Pancreas (tissue), 10 donors: ENCODE measurements around the gene MAN2A1. TPM values are rescaled to one million over a fixed set of nuclear protein-coding genes. Genes with fewer than 3 reads are reported as not detected.

Experiments
- ATAC-seq, 4 donors: fragments of 200-7000 bp; cut with Tn5 transposase; one replicate each; pipeline versions ENCODE4 v1.8.0 to v1.9.1; 2020; ENCODE audit warnings: mild to moderate bottlenecking in 4 of 4, moderate library complexity in 4 of 4
- DNase-seq, 6 donors: peaks; one replicate each; pipeline ENCODE4 v3.0.0-alpha.2; 2020
- FAIRE-seq: peaks from 2 replicates; lab custom pipeline; 2012; peaks lifted over from hg19 to GRCh38; lab: Jason Lieb, UNC
- H3K27ac ChIP-seq, 4 donors: fragments of 200-600 bp; sonication (generic); 1 replicate in 3 of 4; 2 replicates in 1 of 4; pipeline versions ENCODE4 v1.5.0 to v1.8.0; 2020
- H3K27me3 ChIP-seq, 4 donors: fragments of 200-600 bp; one replicate each; pipeline ENCODE4 v1.8.0; 2021
- H3K36me3 ChIP-seq, 3 donors: fragments of 200-600 bp; sonication (generic) in 1 of 3; one replicate each; pipeline versions ENCODE4 v1.5.0 to v1.8.0; 2020 to 2021
- H3K4me1 ChIP-seq, 3 donors: fragments of 200-600 bp; one replicate each; pipeline ENCODE4 v1.8.0; 2021
- H3K4me3 ChIP-seq, 4 donors: fragments of 200-600 bp; sonication (generic) in 2 of 4; one replicate each; pipeline versions ENCODE4 v1.5.0 to v1.8.0; 2020 to 2021
- H3K9me3 ChIP-seq, 4 donors: fragments of 200-600 bp; one replicate each; pipeline ENCODE4 v1.8.0; 2021
- CTCF ChIP-seq, 4 donors: fragments of 200-600 bp; sonication (generic) in 3 of 4; IDR thresholded peaks; one replicate each; pipeline versions ENCODE4 v1.5.0 to v1.8.0; 2021; ENCODE audit warnings: antibody characterized with exemption in 4 of 4
- WGBS, 2 donors: extraction: QIAGEN DNeasy Blood & Tissue Kit; methylation state at CpG; one replicate each; pipeline ENCODE4 v1.1.7; 2013; 5-methylcytosine and 5-hydroxymethylcytosine counted together
- intact Hi-C, 3 donors: fragments of 100-400 bp; cut with DNase I; formaldehyde crosslinking; loops; one replicate each; pipeline versions ENCODE4 v1.11.1 to v1.14.2; 2022
- polyA plus RNA-seq, 2 donors: library from polyadenylated mRNA; stranded (reverse); fragments of 200-250 nt; gene quantifications; one replicate each; pipeline ENCODE4 v1.2.3, GENCODE V29; 2013
- total RNA-seq, 6 donors: library from RNA; stranded (reverse); fragmentation: NEBNext Ultra II Directional in 4 of 6; extraction: Animal tissue kit (Norgen Biotek cat#: 25700) in 4 of 6; gene quantifications; one replicate each; pipeline versions ENCODE4 v1.2.1 to v1.2.4, GENCODE V29; 2021 to 2023
- donor health status: healthy with polysubstance abuse.
- donor health status: DM: no; HTN: no; CAD: no; lungs with moderate emphysema.
- donor health status: DM: no; HTN: no; CAD: no.
- donor health status: control.
- donor health status: control.
- donor health status: Bipolar disorder and iron deficiency.
- donor health status: DM: yes; HTN: yes; CAD: no.
- donor health status: DM: no; HTN: no; CAD: no.
- donor health status: DM: no; HTN: no; CAD: no.
- donor health status: DM: yes; HTN: yes; CAD: no.

MAN2A1 gene
- total and polyA plus RNA-seq, 8 donors = 8.5 to 49.4 (median 36.6) TPM

GRCh38 chr5:109874108-109874507, 184.4 kb downstream of the MAN2A1 start:
- DNase-seq (no peak), FAIRE-seq (no peak), ATAC-seq (no peak)
- intact Hi-C loops = no loop called here
- Histone ChIP-seq H3K27ac (no peak overlapping the region), H3K9me3 (no peaks in the 10 kb centered on the region), H3K27me3 (no peaks in the 10 kb centered on the region), H3K36me3 (no peaks in the 10 kb centered on the region), H3K4me1 (no peaks in the 10 kb centered on the region), H3K4me3 (no peak overlapping the region)
- 96 to 98% methylated on average over 2 of the region's 2 CpGs for WGBS, 2 donors
- TF ChIP-seq CTCF (IDR thresholded peaks at IDR 0.05) = no peak

GRCh38 chr5:109876030-109876725, 186.5 kb downstream of the MAN2A1 start:
- intact Hi-C loops = no loop called here
- DNase-seq (no peak), ATAC-seq (no peak), FAIRE-seq (no peak)
- Histone ChIP-seq H3K27me3 (no peaks in the 10 kb centered on the region), H3K4me3 (no peak overlapping the region), H3K9me3 (no peaks in the 10 kb centered on the region), H3K36me3 (no peaks in the 10 kb centered on the region), H3K4me1 (no peaks in the 10 kb centered on the region), H3K27ac (no peak overlapping the region)
- TF ChIP-seq CTCF (IDR thresholded peaks at IDR 0.05) = no peak
- 90 to 92% methylated on average over 6 of the region's 6 CpGs for WGBS, 2 donors

GRCh38 chr5:109876941-109877669, 187.4 kb downstream of the MAN2A1 start:
- DNase-seq (no peak), ATAC-seq (no peak), FAIRE-seq (no peak)
- Histone ChIP-seq H3K4me1 (no peaks in the 10 kb centered on the region), H3K27ac (no peak overlapping the region), H3K9me3 (no peaks in the 10 kb centered on the region), H3K27me3 (no peaks in the 10 kb centered on the region), H3K4me3 (no peak overlapping the region), H3K36me3 (no peaks in the 10 kb centered on the region)
- intact Hi-C loops = no loop called here
- no peak for TF ChIP-seq CTCF (IDR thresholded peaks at IDR 0.05)
- WGBS, 2 donors = 87 to 92% methylated on average over 10 of the region's 10 CpGs

- H3K27ac ChIP-seq = no peak overlapping the region
- H3K4me3 ChIP-seq = no peak overlapping the region
- no peaks in the 10 kb centered on the region for H3K36me3 ChIP-seq
- WGBS, 2 donors = 80 to 88% methylated on average over 6 of the region's 6 CpGs
- H3K9me3 ChIP-seq = no peaks in the 10 kb centered on the region
- no peaks in the 10 kb centered on the region for H3K27me3 ChIP-seq
- DNase-seq (no peak), ATAC-seq (no peak), FAIRE-seq (no peak)
- H3K4me1 ChIP-seq = no peaks in the 10 kb centered on the region
- TF ChIP-seq CTCF (IDR thresholded peaks at IDR 0.05) = no peak
- intact Hi-C loops = no loop called here
These were observed 187.9 kb downstream of the MAN2A1 start for GRCh38 chr5:109877670-109878045.

GRCh38 chr5:109878887-109879286, 189.2 kb downstream of the MAN2A1 start:
- no peak for DNase-seq

More at GRCh38 chr5:109878887-109879286, 189.2 kb downstream of the MAN2A1 start:
- ATAC-seq = no peak
- no peak overlapping the region for H3K27ac ChIP-seq
- WGBS, 2 donors = 87 to 92% methylated on average over 5 of the region's 5 CpGs
- no peaks in the 10 kb centered on the region for H3K27me3 ChIP-seq
- TF ChIP-seq CTCF (IDR thresholded peaks at IDR 0.05) = no peak
- FAIRE-seq = no peak
- no peaks in the 10 kb centered on the region for H3K9me3 ChIP-seq
- H3K4me3 ChIP-seq = no peak overlapping the region
- intact Hi-C loops = no loop called here
- H3K36me3 ChIP-seq = no peaks in the 10 kb centered on the region
- H3K4me1 ChIP-seq = no peaks in the 10 kb centered on the region
